ENCODE results near the gene OVAAL. TPM values are rescaled to one million over a fixed set of nuclear protein-coding genes. Genes with fewer than 3 reads are reported as not detected.

OVAAL gene
- total and polyA plus RNA-seq, 2 of the 8 experiments (the other 6 are each of a cell fraction or from before 2014, with no cell fraction given) = not detected

DNA sequence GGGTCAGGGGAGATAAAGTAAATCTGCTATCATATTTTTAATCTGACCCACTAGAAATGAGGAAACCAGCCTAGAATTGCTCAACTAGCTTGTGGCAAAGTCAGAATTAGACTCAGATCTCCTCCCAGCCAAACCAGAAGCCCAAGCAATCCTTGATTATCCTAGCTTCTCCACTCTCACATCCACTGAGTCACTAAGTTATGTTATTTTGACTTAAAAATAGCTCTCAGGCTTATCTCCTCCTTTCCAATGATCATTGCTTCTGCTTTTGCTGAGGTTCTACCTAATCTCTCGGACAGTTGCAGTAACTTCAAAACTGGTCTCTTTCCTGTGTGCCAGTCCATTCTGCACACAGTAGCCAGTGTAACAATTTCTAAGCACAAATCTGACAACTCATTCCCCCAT is 22.9 kb downstream of the OVAAL start:
- H2BK15ac ChIP-seq (ENCODE audit: low read length) = no peak overlapping the region
- no peak overlapping the region for H3K27ac ChIP-seq (ENCODE audit: low read depth, low read length)
- no peak overlapping the region for H3K4me2 ChIP-seq (ENCODE audit: insufficient read depth in 1 of 2, low read depth in 2 of 2, low read length in 2 of 2)
- WGBS, 2 experiments (ENCODE audit: extremely low coverage in 1 of 2, insufficient coverage in 1 of 2, insufficient read length in 1 of 2, insufficient replicate concordance in 2 of 2, low coverage in 1 of 2, low lambda C conversion rate in 2 of 2, missing lambda C conversion rate in 1 of 2) = 88% methylated on average over 1 of the region's 1 CpG; no CpG with 5 or more reads in 1 of the 2 experiments
- no peak overlapping the region for H3K4ac ChIP-seq (replicated peaks; ENCODE audit: insufficient read length, low read depth, low read length)
- no peak for DNase-seq (ENCODE audit: low read depth in 1 of 2, low spot score in 2 of 2)
- no peaks in the 10 kb centered on the region for H3K79me1 ChIP-seq (ENCODE audit: low read depth, low read length)
- no peaks in the 10 kb centered on the region for H4K20me1 ChIP-seq (replicated peaks in 1 of 2; ENCODE audit: control insufficient read depth in 1 of 2, insufficient read depth in 2 of 2, low read length in 2 of 2)
- no peak for FAIRE-seq
- H3K56ac ChIP-seq (replicated peaks; ENCODE audit: insufficient read length, low read depth, low read length) = no peak overlapping the region
- H4K91ac ChIP-seq (replicated peaks; ENCODE audit: insufficient read length, low read length) = no peak overlapping the region
- no peak overlapping the region for H3K23ac ChIP-seq (ENCODE audit: insufficient read length)
- H3K79me2 ChIP-seq (ENCODE audit: control insufficient read depth in 1 of 2, insufficient read depth in 2 of 2, low read length in 2 of 2) = no peaks in the 10 kb centered on the region
- no peak overlapping the region for H2AK5ac ChIP-seq (ENCODE audit: low read depth, low read length)
- no peak overlapping the region for H3K4me3 ChIP-seq (ENCODE audit: extremely low read depth in 1 of 4, insufficient read depth in 2 of 4, low read depth in 3 of 4, low read length in 4 of 4)
- no peaks in the 10 kb centered on the region for H3K23me2 ChIP-seq (ENCODE audit: low read depth, low read length)
- no peak overlapping the region for H3K14ac ChIP-seq (ENCODE audit: insufficient read length)
- no peaks in the 10 kb centered on the region for H3K9me3 ChIP-seq (ENCODE audit: insufficient read depth in 2 of 2, low read depth in 1 of 2, low read length in 1 of 2)
- ChIA-PET POLR2A (ENCODE audit: partially characterized antibody) (no interaction called here), CTCF (ENCODE audit: partially characterized antibody) (interaction anchor here (1.1 to 2.2 kb wide), 6 partner anchors 10 to 281 kb away, joined by 3 to 6 read pairs (median 4); no protein-coding TSS in a partner anchor)
- H4K8ac ChIP-seq (ENCODE audit: extremely low read depth, insufficient read depth, low read length) = no peak overlapping the region
- H3K9ac ChIP-seq (replicated peaks in 1 of 4; ENCODE audit: extremely low read depth in 1 of 4, low read depth in 3 of 4, low read length in 3 of 4) = no peak overlapping the region
- no peak overlapping the region for H2BK120ac ChIP-seq (replicated peaks; ENCODE audit: low read depth, low read length)
- no peak overlapping the region for H2AFZ ChIP-seq (ENCODE audit: low read length)
- H3K36me3 ChIP-seq (ENCODE audit: control insufficient read depth in 2 of 4, insufficient read depth in 4 of 4, low read length in 3 of 4) = no peaks in the 10 kb centered on the region
- no peak overlapping the region for H3K18ac ChIP-seq (ENCODE audit: extremely low read depth, low read length)
- H4K5ac ChIP-seq (ENCODE audit: insufficient read length, low read depth, low read length) = no peak overlapping the region
- H2BK12ac ChIP-seq (ENCODE audit: low read depth, low read length) = no peak overlapping the region
- H3K4me1 ChIP-seq (replicated peaks in 1 of 4; ENCODE audit: control insufficient read depth in 3 of 4, insufficient read depth in 4 of 4, low read length in 3 of 4) = no peaks in the 10 kb centered on the region
- no peaks in the 10 kb centered on the region for H3K27me3 ChIP-seq (replicated peaks in 1 of 4; ENCODE audit: control insufficient read depth in 3 of 4, extremely low read depth in 1 of 4, insufficient read depth in 3 of 4, low read length in 3 of 4)
- no peak overlapping the region for H2BK20ac ChIP-seq (ENCODE audit: low read length)
- no peak for TF ChIP-seq RFX5 (IDR thresholded peaks at IDR 0.05; ENCODE audit: borderline replicate concordance, low read depth, low read length)
- no peak for TF ChIP-seq TEAD4 (IDR thresholded peaks at IDR 0.05; ENCODE audit: low read depth, low read length)
- no peak for TF ChIP-seq CEBPB (IDR thresholded peaks at IDR 0.05; ENCODE audit: low read depth, low read length)
- TF ChIP-seq RNF2 (IDR thresholded peaks at IDR 0.05; ENCODE audit: borderline replicate concordance, low read depth, low read length, missing control alignments, poor library complexity, severe bottlenecking) = no peak
- TF ChIP-seq ZNF274 (IDR thresholded peaks at IDR 0.05; ENCODE audit: borderline replicate concordance, extremely low read depth, low read length) = no peak
- no peak for TF ChIP-seq EZH2 (IDR thresholded peaks at IDR 0.05; ENCODE audit: low read depth, low read length, severe bottlenecking)
- no peak for TF ChIP-seq HDAC2 (IDR thresholded peaks at IDR 0.05; ENCODE audit: borderline replicate concordance in 1 of 2, low read depth in 2 of 2, low read length in 2 of 2)
- no peak for TF ChIP-seq KDM5A (IDR thresholded peaks at IDR 0.05; ENCODE audit: low read length)
- no peak for TF ChIP-seq RXRA (IDR thresholded peaks at IDR 0.05; ENCODE audit: insufficient read depth, low read depth, low read length)
- no peak for TF ChIP-seq BCL11A (IDR thresholded peaks at IDR 0.05; ENCODE audit: low read depth in 2 of 2, low read length in 2 of 2)
- no peak for TF ChIP-seq RBBP5 (IDR thresholded peaks at IDR 0.05; ENCODE audit: borderline replicate concordance, low read depth, low read length)
- no peak for TF ChIP-seq TAF7 (optimal IDR thresholded peaks at IDR 0.05; ENCODE audit: borderline replicate concordance, low read depth, low read length)
- TF ChIP-seq CREB1 (IDR thresholded peaks at IDR 0.05) = no peak
- TF ChIP-seq SP2 (IDR thresholded peaks at IDR 0.05; ENCODE audit: low read length) = no peak
- TF ChIP-seq ASH2L (IDR thresholded peaks at IDR 0.05; ENCODE audit: low read length) = no peak
- no peak overlapping the region for H2BK5ac ChIP-seq (ENCODE audit: low read depth, low read length)
